Testis (tissue), 2 donors: ENCODE results near the gene POU4F2.

Experiments
- CTCF ChIP-seq, 3 experiments: fragments of 450-650 bp in 2 of 3; fragments of 200-600 bp in 1 of 3; sonication (generic) in 1 of 3; IDR thresholded peaks; one replicate each; pipeline ENCODE4 v1.5.1; 2016 to 2019; ENCODE audit warnings: antibody characterized with exemption in 3 of 3, mild to moderate bottlenecking in 2 of 3, moderate library complexity in 1 of 3
- POLR2A ChIP-seq: fragments of 450-650 bp; IDR thresholded peaks from one replicate; pipeline ENCODE4 v1.6.1; 2017; ENCODE audit warnings: antibody characterized with exemption, mild to moderate bottlenecking, moderate library complexity

- no peak for TF ChIP-seq CTCF (IDR thresholded peaks at IDR 0.05)
- no peak for TF ChIP-seq POLR2A
Observed at GRCh38 chr4:146649232-146649631, 10.5 kb downstream of the POU4F2 start.
